HUES64 (cell line): ENCODE data around the gene XBP1.
A peak's percentile ranks its signal among the peaks of the same experiment; 100 is the strongest.
"Not testable (repeated sequence)": the region's sequence is repeated elsewhere in the genome, so short reads cannot be mapped to it uniquely, and the experiment has no call there.

Experiments used
- H3K27ac ChIP-seq: 2 replicates; pipeline ENCODE4 v1.7.0; 2013; ENCODE audit warnings: low read depth, low read length, inconsistent platforms
- H3K27me3 ChIP-seq: 2 replicates; pipeline ENCODE4 v1.6.1; 2013; ENCODE audit warnings: mild to moderate bottlenecking, low read length; ENCODE audit not compliant: insufficient read depth
- H3K36me3 ChIP-seq: 2 replicates; pipeline ENCODE4 v1.6.1; 2013; ENCODE audit warnings: mild to moderate bottlenecking, low read length; ENCODE audit not compliant: insufficient read depth
- H3K4me1 ChIP-seq: 2 replicates; pipeline ENCODE4 v1.6.1; 2013; ENCODE audit warnings: mild to moderate bottlenecking, low read length, moderate library complexity; ENCODE audit not compliant: insufficient read depth
- H3K4me3 ChIP-seq: 2 replicates; pipeline ENCODE4 v1.5.1; 2013; ENCODE audit warnings: mild to moderate bottlenecking, low read length, moderate library complexity
- H3K9ac ChIP-seq: 2 replicates; pipeline ENCODE4 v1.6.1; 2013; ENCODE audit warnings: mild to moderate bottlenecking, low read depth, low read length
- H3K9me3 ChIP-seq: 2 replicates; pipeline ENCODE4 v1.6.1; 2013; ENCODE audit warnings: low read depth, low read length; ENCODE audit not compliant: insufficient read depth
- WGBS: fragments of 150-250, 120-280 bp; methylation state at CpG from one replicate; pipeline ENCODE4 v1.1.7; 2013; ENCODE audit warnings: missing lambda C conversion rate; 5-methylcytosine and 5-hydroxymethylcytosine counted together

XBP1 gene

DNA sequence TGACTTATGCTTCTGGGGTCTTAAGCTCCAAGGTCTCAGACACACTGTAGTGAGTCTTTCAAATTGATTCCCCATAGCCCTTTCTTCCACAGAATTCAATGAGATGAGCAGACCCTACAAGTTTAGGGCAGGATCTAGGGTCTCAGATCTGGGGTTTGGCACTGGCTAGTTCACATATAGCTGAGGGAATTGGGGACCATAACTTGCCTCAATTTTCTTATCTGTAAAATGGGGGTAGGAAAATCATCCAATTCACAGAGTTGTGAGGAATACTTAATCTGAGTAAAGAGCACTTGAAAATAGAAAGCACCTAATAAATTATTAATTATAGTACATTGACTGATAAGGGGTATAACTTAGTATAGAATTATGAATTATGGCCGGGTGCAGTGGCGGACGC lies 33.7 kb downstream of the XBP1 start:
- WGBS = 94% methylated on average over 3 of the region's 3 CpGs
- no peaks in the 10 kb centered on the region for H3K4me1 ChIP-seq
- H3K27ac ChIP-seq = no peak overlapping the region
- no peak overlapping the region for H3K4me3 ChIP-seq
- H3K9ac ChIP-seq = no peak overlapping the region
- no peaks in the 10 kb centered on the region for H3K27me3 ChIP-seq
- H3K9me3 ChIP-seq = no peaks in the 10 kb centered on the region
- H3K36me3 ChIP-seq = no peaks in the 10 kb centered on the region

DNA sequence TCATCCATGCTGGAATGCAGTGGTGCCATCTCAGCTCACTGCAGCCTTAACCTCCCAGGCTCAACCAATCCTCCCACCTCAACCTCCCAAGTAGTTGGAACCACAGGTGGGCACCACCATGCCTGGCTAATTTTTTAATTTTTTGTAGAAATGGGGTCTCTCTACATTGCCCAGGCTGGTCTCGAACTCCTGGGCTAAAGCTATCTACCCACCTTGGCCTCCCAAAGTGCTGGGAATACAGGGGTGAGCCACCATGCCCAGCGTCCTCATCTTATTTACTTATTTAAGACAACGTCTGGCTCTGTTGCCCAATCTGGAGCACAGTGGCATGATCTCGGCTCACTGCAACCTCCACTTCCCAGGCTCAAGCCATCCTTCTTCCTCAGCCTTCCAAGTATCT lies 38.4 kb downstream of the XBP1 start:
- 95% methylated on average over 4 of the region's 4 CpGs for WGBS
- H3K27ac ChIP-seq, H3K9me3 ChIP-seq, H3K9ac ChIP-seq, H3K4me3 ChIP-seq, H3K27me3 ChIP-seq, H3K36me3 ChIP-seq: not testable (repeated sequence)
- H3K4me1 ChIP-seq = peaks cover 18% of the 10 kb centered on the region

DNA sequence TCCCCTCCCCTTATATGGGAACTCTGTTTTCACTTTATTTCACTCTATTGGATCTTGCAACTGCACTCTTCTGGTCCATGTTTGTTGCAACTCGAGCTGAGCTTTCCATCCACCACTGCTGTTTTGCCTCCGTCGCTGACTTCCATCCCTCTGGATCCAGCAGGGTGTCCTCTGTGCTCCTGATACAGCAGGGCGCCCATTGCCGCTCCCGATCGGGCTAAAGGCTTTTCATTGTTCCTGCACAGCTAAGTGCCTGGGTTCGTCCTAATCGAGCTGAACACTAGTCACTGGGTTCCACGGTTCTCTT lies 39.0 kb downstream of the XBP1 start:
- Histone ChIP-seq H3K4me1 (peaks cover 18% of the 10 kb centered on the region), H3K4me3 (no peak overlapping the region), H3K36me3 (peaks cover 8% of the 10 kb centered on the region), H3K27me3 (no peaks in the 10 kb centered on the region), H3K9ac (no peak overlapping the region), H3K9me3 (peaks cover 6% of the 10 kb centered on the region; the same call in 1 of the 2 replicates), H3K27ac (peak overlapping the region; percentile 20; the same call in 1 of the 2 replicates)
- WGBS = 88% methylated on average over 10 of the region's 10 CpGs

DNA sequence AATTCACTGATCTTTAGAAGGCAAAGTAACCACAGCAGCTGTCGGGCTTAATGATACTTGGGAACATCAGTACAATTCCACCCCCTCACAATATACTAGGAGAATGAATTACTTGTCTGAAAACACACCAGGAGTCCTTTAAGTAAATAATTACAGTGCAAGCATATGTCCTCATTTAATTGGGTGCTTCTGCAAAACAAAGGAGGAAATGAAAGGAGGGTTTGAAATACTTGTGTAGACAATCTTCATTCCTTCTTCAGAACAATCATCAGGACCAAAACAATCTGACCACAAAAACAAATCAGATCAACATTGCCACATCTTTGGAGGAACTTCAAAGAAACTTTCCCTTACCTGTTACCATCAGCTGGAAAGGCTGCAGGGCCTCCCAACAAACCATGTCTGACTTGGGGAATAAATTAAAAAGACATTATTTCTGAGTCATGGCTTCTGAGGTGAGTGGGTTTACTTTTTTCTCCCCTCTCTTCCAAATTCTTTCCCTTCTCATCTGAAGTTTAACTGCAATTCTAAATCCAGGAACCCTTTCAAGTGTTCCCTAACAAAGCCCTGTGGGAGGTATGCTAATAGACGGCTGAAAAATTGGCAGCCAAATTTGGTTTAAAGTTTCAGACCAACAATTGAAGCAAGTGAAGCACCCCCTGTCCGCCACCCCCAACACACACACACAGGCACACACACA lies 40.4 kb downstream of the XBP1 start:
- H3K9ac ChIP-seq = peak overlapping the region; percentile 78

DNA sequence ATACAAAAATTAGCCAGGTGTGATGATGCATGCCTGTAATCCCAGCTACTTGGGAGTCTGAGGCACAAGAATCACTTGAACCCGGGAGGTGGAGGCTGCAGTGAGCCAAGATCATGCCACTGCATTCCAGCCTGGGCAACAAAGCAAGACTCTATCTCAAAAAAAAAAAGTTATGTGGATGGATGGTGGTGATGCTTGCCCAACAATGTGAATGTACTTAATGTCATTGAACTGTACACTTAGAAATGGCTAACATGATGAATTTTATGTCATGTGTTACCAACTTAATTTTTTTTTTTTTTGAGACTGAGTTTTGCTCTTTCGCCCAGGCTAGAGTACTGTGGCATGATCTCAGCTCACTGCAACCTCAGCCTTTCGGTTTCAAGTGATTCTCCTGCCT lies 45.9 kb downstream of the XBP1 start:
- H3K36me3 ChIP-seq = peaks cover 37% of the 10 kb centered on the region
- not testable (repeated sequence) for H3K9ac ChIP-seq, H3K27me3 ChIP-seq, H3K27ac ChIP-seq, H3K4me3 ChIP-seq, H3K4me1 ChIP-seq, H3K9me3 ChIP-seq
- 96% methylated on average over 3 of the region's 3 CpGs for WGBS

More for the DNA sequence above, 40.4 kb downstream of the XBP1 start:
- H3K4me1 ChIP-seq = peaks cover 18% of the 10 kb centered on the region
- peaks cover 6% of the 10 kb centered on the region; the same call in 1 of the 2 replicates for H3K9me3 ChIP-seq
- H3K36me3 ChIP-seq = peaks cover 8% of the 10 kb centered on the region
- 11% methylated on average over 3 of the region's 3 CpGs for WGBS
- peak overlapping the region; percentile 36 for H3K4me3 ChIP-seq
- H3K27ac ChIP-seq = peak overlapping the region; percentile 99
- H3K27me3 ChIP-seq = no peaks in the 10 kb centered on the region

DNA sequence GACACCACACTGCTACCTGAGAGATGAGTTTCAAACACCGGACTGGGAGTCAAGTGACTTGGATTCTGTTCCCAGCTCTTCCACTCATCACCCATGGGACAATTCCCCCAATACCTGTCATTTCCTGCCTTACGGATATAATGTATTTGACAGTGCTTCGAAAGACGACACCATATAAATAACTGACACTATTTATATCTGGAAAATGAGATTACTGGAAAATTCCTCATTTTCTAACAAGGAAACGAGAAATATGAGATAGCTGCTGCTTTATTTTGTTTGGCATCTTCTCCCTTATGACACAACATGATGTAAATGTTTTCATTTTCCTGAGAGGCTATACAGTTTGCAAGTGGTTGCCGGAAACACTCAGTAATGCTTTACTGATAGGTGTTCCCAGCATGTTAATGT lies 49.9 kb downstream of the XBP1 start:
- H3K36me3 ChIP-seq = peaks cover 66% of the 10 kb centered on the region
- no peak overlapping the region for H3K9ac ChIP-seq
- H3K4me1 ChIP-seq = no peaks in the 10 kb centered on the region
- no peaks in the 10 kb centered on the region for H3K9me3 ChIP-seq
- H3K27me3 ChIP-seq = no peaks in the 10 kb centered on the region
- H3K27ac ChIP-seq = no peak overlapping the region
- H3K4me3 ChIP-seq = no peak overlapping the region
- WGBS = 93% methylated on average over 3 of the region's 6 CpGs
